C4-2B (cell line): ENCODE data around the gene IRAK1.

Experiments used
- ZFX ChIP-seq: fragments of 450-650 bp; IDR thresholded peaks from 2 replicates; pipeline ENCODE4 v1.6.1; 2017
- TF ChIP-seq, protein P1 (sequence below): fragments of 450-650 bp; conservative IDR thresholded peaks from 2 replicates; pipeline ENCODE4 v1.5.1; 2017; ENCODE audit warnings: mild to moderate bottlenecking

DNA sequence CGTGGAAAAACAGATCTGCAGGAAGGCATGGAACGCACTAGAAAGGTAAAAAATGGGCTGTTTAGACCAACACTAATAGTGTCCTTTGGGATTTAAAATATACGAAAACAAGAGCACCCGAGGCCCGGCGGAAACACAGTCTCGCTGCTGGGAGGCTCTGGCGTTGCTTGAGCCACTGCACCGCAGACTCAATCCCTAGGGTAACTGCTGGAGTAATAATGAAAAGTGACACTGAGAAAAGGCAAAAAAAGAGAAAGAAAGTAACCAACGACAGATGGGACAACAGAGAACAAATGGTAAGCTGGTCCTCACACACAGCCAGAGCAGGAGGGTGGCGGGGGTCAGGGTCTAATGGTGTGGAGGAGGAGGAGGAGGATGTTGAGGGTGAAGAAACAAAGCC lies 15.4 kb downstream of the IRAK1 start:
- TF ChIP-seq, protein P1, sequence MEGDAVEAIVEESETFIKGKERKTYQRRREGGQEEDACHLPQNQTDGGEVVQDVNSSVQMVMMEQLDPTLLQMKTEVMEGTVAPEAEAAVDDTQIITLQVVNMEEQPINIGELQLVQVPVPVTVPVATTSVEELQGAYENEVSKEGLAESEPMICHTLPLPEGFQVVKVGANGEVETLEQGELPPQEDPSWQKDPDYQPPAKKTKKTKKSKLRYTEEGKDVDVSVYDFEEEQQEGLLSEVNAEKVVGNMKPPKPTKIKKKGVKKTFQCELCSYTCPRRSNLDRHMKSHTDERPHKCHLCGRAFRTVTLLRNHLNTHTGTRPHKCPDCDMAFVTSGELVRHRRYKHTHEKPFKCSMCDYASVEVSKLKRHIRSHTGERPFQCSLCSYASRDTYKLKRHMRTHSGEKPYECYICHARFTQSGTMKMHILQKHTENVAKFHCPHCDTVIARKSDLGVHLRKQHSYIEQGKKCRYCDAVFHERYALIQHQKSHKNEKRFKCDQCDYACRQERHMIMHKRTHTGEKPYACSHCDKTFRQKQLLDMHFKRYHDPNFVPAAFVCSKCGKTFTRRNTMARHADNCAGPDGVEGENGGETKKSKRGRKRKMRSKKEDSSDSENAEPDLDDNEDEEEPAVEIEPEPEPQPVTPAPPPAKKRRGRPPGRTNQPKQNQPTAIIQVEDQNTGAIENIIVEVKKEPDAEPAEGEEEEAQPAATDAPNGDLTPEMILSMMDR: no peak
- no peak for TF ChIP-seq ZFX
